Activated CD4-positive, alpha-beta memory T cell treated with anti-CD3 and anti-CD28 coated beads, Interleukin-2, amount 10 ng/mL, durations not matched to agents 7 days and 5 days (primary cell): ENCODE measurements around the gene TLCD3B. TPM values are rescaled to one million over a fixed set of nuclear protein-coding genes. Genes with fewer than 3 reads are reported as not detected.

Source experiments
- CTCF ChIA-PET: fragments of 350-600 bp; sonication (Branson Sonifier 250); formaldehyde crosslinking; loops from one replicate; lab custom pipeline; 2021; ENCODE audit warnings: antibody characterized with exemption, inconsistent platforms; lab: Charles Lee
- POLR2A ChIA-PET: fragments of 350-600 bp; sonication (Branson Sonifier 250); formaldehyde crosslinking; loops from one replicate; lab custom pipeline; 2021; ENCODE audit warnings: antibody characterized with exemption; lab: Charles Lee
- DNase-seq: peaks from one replicate; pipeline ENCODE4 v3.0.0-alpha.2; 2020
- H3K27ac Mint-ChIP-seq: one replicate; pipeline ENCODE4 v1.8.0; 2021; ENCODE audit warnings: mild to moderate bottlenecking, mixed read lengths
- H3K27me3 Mint-ChIP-seq: one replicate; pipeline ENCODE4 v1.8.0; 2021; ENCODE audit warnings: mixed read lengths
- H3K36me3 Mint-ChIP-seq: one replicate; pipeline ENCODE4 v1.8.0; 2021; ENCODE audit warnings: low read depth, mixed read lengths
- H3K4me1 Mint-ChIP-seq: one replicate; pipeline ENCODE4 v1.8.0; 2021; ENCODE audit warnings: mixed read lengths
- H3K4me3 Mint-ChIP-seq: one replicate; pipeline ENCODE4 v1.8.0; 2021; ENCODE audit warnings: mild to moderate bottlenecking, mixed read lengths
- H3K9me3 Mint-ChIP-seq: one replicate; pipeline ENCODE4 v1.8.0; 2021; ENCODE audit warnings: mixed read lengths
- total RNA-seq, 2 experiments: library from RNA; stranded (reverse); gene quantifications; one replicate each; pipeline ENCODE4 v1.2.3, GENCODE V29; 2021

Gene TLCD3B
- total RNA-seq, 2 experiments from 2014 or later, result 6.0 to 6.9 TPM

GRCh38 chr16:30032083-30032819 lies 1.2 kb upstream of the TLCD3B start:
- Mint-ChIP-seq H3K4me3 (no peak overlapping the region), H3K27ac (no peak overlapping the region), H3K4me1 (peaks cover 25% of the 10 kb centered on the region), H3K36me3 (no peaks in the 10 kb centered on the region), H3K9me3 (no peaks in the 10 kb centered on the region), H3K27me3 (peaks cover 45% of the 10 kb centered on the region)
- peak; percentile 72 for DNase-seq
- POLR2A ChIA-PET, result interaction anchor here (0.6 to 2.0 kb wide), 5 partner anchors 9 to 332 kb away, joined by 3 to 7 read pairs (median 4); partner anchors contain the start of genes ALDOA, C16orf92 and HIRIP3
- CTCF ChIA-PET, result interaction anchor here (0.5 to 2.5 kb wide), 44 partner anchors 9 to 352 kb away, joined by 3 to 33 read pairs (median 4); partner anchors contain the start of genes ALDOA, C16orf92, CDIPT and CORO1A

- H3K27me3 Mint-ChIP-seq, result peaks cover 52% of the 10 kb centered on the region
- CTCF ChIA-PET, result interaction anchor here (0.6 to 2.5 kb wide), 24 partner anchors 8 to 352 kb away, joined by 3 to 33 read pairs (median 4); partner anchors contain the start of genes ALDOA, CORO1A, KCTD13 and KIF22
- H3K27ac Mint-ChIP-seq, result no peak overlapping the region
- no peak overlapping the region for H3K4me3 Mint-ChIP-seq
- no peak for DNase-seq
- no peaks in the 10 kb centered on the region for H3K9me3 Mint-ChIP-seq
- no peaks in the 10 kb centered on the region for H3K36me3 Mint-ChIP-seq
- H3K4me1 Mint-ChIP-seq, result peaks cover 25% of the 10 kb centered on the region
- POLR2A ChIA-PET, result interaction anchor here (0.6 to 2.0 kb wide), 6 partner anchors 8 to 331 kb away, joined by 3 to 7 read pairs (median 4); partner anchors contain the start of genes ALDOA, C16orf92 and HIRIP3
Observed at GRCh38 chr16:30031477-30031918, 427 bp upstream of the TLCD3B start.

DNA sequence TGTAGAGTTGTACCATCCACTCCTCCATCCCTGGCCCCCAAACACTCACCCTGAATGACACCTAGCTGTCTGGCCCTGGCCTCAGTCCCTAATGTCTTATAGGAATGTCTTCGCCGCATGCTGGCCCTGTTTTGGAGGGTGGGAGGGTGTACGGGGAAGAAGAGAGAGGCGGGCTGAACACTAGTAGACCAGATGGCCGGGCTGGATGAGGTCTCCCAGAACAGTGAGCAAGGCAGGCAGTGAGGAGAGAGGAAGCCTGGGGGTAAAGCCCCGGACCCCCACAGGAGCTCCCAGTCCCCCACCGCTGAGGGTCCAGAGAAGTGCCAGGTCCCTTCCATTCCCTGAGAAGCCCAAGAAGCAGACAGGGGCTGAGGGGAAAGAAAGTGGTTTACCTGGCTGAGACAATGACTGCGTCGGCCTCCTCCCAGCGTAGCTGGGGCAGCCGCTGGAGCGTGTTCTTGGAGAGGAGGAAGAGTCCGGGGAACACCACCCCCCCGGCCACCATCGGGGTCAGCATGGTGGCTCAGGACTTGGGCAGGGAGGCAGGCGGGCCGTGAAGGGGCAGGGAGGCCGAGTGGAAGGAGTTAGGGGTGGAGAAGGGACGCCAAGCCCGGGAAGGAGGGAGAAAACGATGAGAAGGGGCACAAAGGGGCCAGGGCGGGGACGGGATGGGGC lies 923 bp downstream of the TLCD3B start:
- Mint-ChIP-seq H3K4me1 (peaks cover 21% of the 10 kb centered on the region), H3K9me3 (no peaks in the 10 kb centered on the region), H3K27ac (no peak overlapping the region), H3K4me3 (no peak overlapping the region), H3K27me3 (peaks cover 49% of the 10 kb centered on the region), H3K36me3 (no peaks in the 10 kb centered on the region)
- no peak for DNase-seq
- POLR2A ChIA-PET, result no interaction called here
- CTCF ChIA-PET, result no interaction called here

GRCh38 chr16:30028438-30029076 lies 2.5 kb downstream of the TLCD3B start:
- DNase-seq, result peak; percentile 39
- Mint-ChIP-seq H3K4me1 (peaks cover 14% of the 10 kb centered on the region), H3K27me3 (peaks cover 48% of the 10 kb centered on the region), H3K9me3 (no peaks in the 10 kb centered on the region), H3K27ac (no peak overlapping the region), H3K36me3 (no peaks in the 10 kb centered on the region), H3K4me3 (no peak overlapping the region)
- ChIA-PET POLR2A (no interaction called here), CTCF (interaction anchor here (0.5 kb wide), 1 partner anchor 180 kb away, joined by 3 read pairs; no protein-coding TSS in a partner anchor)

GRCh38 chr16:30027588-30028437 lies 3.3 kb downstream of the TLCD3B start:
- Mint-ChIP-seq H3K36me3 (no peaks in the 10 kb centered on the region), H3K27me3 (peaks cover 48% of the 10 kb centered on the region), H3K9me3 (no peaks in the 10 kb centered on the region), H3K4me1 (peaks cover 8% of the 10 kb centered on the region), H3K4me3 (no peak overlapping the region), H3K27ac (no peak overlapping the region)
- CTCF ChIA-PET, result interaction anchor here (0.5 kb wide), 1 partner anchor 179 kb away, joined by 3 read pairs; no protein-coding TSS in a partner anchor
- DNase-seq, result no peak
- POLR2A ChIA-PET, result no interaction called here

DNA sequence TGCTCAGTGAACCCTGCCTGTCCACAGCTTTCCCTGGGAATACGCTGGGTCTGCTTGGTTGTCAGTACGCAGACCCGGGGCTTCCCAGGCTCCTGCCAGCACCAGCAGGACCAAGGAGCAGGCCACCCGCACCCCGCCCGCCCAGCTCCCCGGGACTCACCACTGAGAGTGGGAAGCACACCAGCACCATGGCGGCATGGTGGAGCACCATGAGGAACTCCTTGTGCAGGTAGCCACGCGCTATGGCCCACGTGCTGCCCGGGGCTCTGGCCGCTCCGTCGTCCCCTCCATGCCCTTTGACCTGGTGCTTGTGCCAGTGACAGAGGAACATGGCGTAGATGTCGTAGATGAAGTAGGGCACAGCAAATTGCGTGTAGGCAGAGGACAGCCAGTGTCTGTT lies 4.6 kb downstream of the TLCD3B start:
- Mint-ChIP-seq H3K27ac (no peak overlapping the region), H3K4me1 (peaks cover 8% of the 10 kb centered on the region), H3K36me3 (no peaks in the 10 kb centered on the region), H3K9me3 (no peaks in the 10 kb centered on the region), H3K4me3 (no peak overlapping the region), H3K27me3 (peaks cover 42% of the 10 kb centered on the region)
- CTCF ChIA-PET, result no interaction called here
- DNase-seq, result no peak
- POLR2A ChIA-PET, result no interaction called here

DNA sequence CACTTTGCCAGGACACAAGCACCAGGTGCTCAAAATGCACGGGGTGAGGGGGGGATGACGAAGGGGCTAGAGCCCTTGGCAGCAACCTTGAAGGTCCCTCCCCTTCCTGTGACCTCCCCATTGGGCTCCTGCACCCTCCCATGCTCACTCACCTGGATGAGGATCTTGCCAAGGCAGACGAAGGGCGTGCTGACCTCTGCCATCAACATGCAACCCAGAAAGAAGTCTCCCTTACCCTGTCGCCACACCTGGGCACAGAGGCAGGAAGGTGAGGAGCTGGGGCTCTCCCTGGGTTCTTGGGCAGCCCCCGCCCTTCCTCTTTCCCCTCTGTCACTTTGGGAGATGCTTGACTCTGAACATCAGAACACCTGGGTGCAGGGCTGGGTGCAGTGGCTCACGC lies 5.5 kb downstream of the TLCD3B start:
- no peaks in the 10 kb centered on the region for H3K36me3 Mint-ChIP-seq
- CTCF ChIA-PET, result no interaction called here
- no peak overlapping the region for H3K4me3 Mint-ChIP-seq
- POLR2A ChIA-PET, result no interaction called here
- H3K4me1 Mint-ChIP-seq, result peaks cover 16% of the 10 kb centered on the region
- H3K27ac Mint-ChIP-seq, result no peak overlapping the region
- no peaks in the 10 kb centered on the region for H3K9me3 Mint-ChIP-seq
- peaks cover 45% of the 10 kb centered on the region for H3K27me3 Mint-ChIP-seq
- DNase-seq, result no peak

- Mint-ChIP-seq H3K9me3 (no peaks in the 10 kb centered on the region), H3K36me3 (no peaks in the 10 kb centered on the region), H3K4me1 (peaks cover 15% of the 10 kb centered on the region), H3K27me3 (peaks cover 46% of the 10 kb centered on the region), H3K4me3 (no peak overlapping the region), H3K27ac (no peak overlapping the region)
- no peak for DNase-seq
- ChIA-PET POLR2A (no interaction called here), CTCF (no interaction called here)
Observed at GRCh38 chr16:30025156-30025555, 5.9 kb downstream of the TLCD3B start.

DNA sequence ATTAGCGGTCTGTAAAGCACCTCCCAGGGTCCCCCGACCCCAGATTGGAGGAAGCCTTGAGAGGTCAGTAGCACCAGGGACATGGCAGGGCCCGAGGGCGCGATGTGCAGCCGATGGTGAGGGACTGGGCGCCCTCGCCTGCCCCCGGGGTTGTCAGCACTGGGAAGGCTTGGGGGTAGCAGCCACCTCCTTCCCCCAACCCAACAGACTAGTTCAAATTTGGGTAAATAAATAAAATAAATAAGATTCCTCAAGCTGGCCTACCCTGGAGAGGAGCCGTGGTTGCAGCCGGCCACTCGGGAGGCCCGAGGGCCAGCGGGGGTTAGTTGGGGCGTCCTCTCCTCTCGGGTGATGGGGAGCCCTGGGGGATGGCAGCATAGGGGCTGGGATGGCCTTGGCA lies 6.6 kb downstream of the TLCD3B start:
- H3K27ac Mint-ChIP-seq, result no peak overlapping the region
- ChIA-PET CTCF (no interaction called here), POLR2A (no interaction called here)
- no peak for DNase-seq
- H3K27me3 Mint-ChIP-seq, result peaks cover 39% of the 10 kb centered on the region
- H3K4me3 Mint-ChIP-seq, result no peak overlapping the region
- no peaks in the 10 kb centered on the region for H3K9me3 Mint-ChIP-seq
- no peaks in the 10 kb centered on the region for H3K36me3 Mint-ChIP-seq
- peaks cover 13% of the 10 kb centered on the region for H3K4me1 Mint-ChIP-seq

DNA sequence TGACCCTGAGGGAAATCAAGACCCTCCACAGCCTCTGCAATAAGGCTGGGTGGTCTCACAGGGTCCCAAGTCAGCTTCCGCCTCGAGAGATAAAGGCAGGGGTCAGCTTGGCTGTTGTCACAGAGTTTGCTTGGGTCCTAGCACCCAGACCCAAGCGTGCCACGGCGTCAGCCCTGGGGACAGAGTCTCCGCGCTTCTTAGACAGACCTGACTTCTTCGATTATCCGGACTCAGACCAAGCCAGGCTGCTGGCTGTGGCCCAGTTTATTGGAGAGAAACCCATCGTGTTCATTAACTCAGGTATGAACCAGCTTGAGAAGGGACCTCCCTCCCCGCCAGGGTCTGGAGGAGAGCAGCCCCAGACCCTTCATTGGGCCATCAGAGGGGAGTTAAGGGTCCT lies 7.5 kb downstream of the TLCD3B start:
- H3K4me1 Mint-ChIP-seq, result peaks cover 13% of the 10 kb centered on the region
- no peak overlapping the region for H3K4me3 Mint-ChIP-seq
- POLR2A ChIA-PET, result interaction anchor here (1.0 kb wide), 2 partner anchors 9 to 203 kb away, joined by 3 to 5 read pairs; partner anchors contain the start of gene MVP
- no peaks in the 10 kb centered on the region for H3K36me3 Mint-ChIP-seq
- DNase-seq, result no peak
- no peak overlapping the region for H3K27ac Mint-ChIP-seq
- H3K27me3 Mint-ChIP-seq, result peaks cover 36% of the 10 kb centered on the region
- H3K9me3 Mint-ChIP-seq, result no peaks in the 10 kb centered on the region
- CTCF ChIA-PET, result no interaction called here

DNA sequence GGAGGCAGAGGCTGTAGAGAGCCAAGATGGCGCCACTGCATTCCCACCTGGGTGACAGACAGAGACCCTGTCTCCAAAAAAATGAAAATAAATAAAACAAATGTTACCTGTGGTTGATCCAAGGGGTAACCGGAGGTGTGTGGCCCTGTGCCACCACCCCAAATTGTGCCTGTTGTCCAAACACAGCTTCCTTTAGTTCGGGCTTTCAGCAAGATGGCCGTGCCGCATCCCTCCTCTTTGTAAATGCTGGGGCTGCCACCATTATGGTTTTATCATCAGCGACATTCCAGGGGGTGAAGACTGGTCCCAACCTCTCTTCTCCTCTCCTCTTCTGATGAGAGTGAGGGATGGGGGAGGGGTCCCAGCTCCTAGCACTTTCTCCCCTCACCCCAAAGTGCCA lies 8.2 kb downstream of the TLCD3B start, which contains the start of gene C16orf92:
TSS of gene C16orf92 (plus strand) at position 312 of the 400 bp plus-strand sequence. CDS start 143 bp downstream, outside the sequence.
- peaks cover 13% of the 10 kb centered on the region for H3K4me1 Mint-ChIP-seq
- no peak within 1 kb of the TSS for H3K4me3 Mint-ChIP-seq
- no peaks in the 10 kb centered on the region for H3K9me3 Mint-ChIP-seq
- DNase-seq, result no peak
- no peak within 1 kb of the TSS for H3K27ac Mint-ChIP-seq
- POLR2A ChIA-PET, result interaction anchor here (1.0 kb wide), 2 partner anchors 9 to 202 kb away, joined by 3 to 5 read pairs; partner anchors contain the start of gene MVP
- H3K27me3 Mint-ChIP-seq, result peaks cover 32% of the 10 kb centered on the region
- CTCF ChIA-PET, result interaction anchor here (0.6 to 1.2 kb wide), 2 partner anchors 10 to 97 kb away, joined by 3 to 5 read pairs; partner anchors contain the start of gene KCTD13
- no peaks in the 10 kb centered on the region for H3K36me3 Mint-ChIP-seq

DNA sequence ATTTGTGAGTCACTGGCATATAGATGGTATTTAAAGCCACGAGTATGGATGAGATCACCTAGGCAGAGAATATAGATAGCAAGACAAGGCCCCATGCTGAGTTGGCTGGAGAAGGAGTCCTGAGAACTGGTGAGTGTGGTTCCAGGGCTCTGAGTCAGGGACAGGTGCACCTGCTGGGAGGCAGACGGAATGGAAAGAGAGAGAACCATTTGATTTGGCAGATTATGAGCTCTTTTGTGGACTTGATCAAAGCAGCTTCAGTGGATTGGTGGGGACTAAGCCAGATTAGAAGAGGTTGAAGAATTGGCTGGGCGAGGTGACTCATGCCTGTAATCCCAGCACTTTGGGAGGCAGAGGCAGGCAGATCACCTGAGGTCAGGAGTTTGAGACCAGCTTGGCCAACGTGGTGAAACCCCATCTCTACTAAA lies 12.3 kb downstream of the TLCD3B start:
- POLR2A ChIA-PET, result no interaction called here
- Mint-ChIP-seq H3K4me1 (peaks cover 13% of the 10 kb centered on the region), H3K9me3 (no peaks in the 10 kb centered on the region), H3K4me3 (no peak overlapping the region), H3K36me3 (no peaks in the 10 kb centered on the region), H3K27me3 (peaks cover 18% of the 10 kb centered on the region), H3K27ac (no peak overlapping the region)
- no peak for DNase-seq
- CTCF ChIA-PET, result interaction anchor here (1.2 to 2.9 kb wide), 4 partner anchors 13 to 318 kb away, joined by 3 to 8 read pairs (median 4); no protein-coding TSS in a partner anchor
